GM15510 (cell line): ENCODE results near the gene FGF14.

Source experiments
- POLR2A ChIP-seq: IDR thresholded peaks from 3 replicates; pipeline ENCODE4 v1.6.1; 2011; ENCODE audit warnings: borderline replicate concordance; ENCODE audit not compliant: insufficient read length; ENCODE audit errors: extremely low read depth

Gene FGF14

DNA sequence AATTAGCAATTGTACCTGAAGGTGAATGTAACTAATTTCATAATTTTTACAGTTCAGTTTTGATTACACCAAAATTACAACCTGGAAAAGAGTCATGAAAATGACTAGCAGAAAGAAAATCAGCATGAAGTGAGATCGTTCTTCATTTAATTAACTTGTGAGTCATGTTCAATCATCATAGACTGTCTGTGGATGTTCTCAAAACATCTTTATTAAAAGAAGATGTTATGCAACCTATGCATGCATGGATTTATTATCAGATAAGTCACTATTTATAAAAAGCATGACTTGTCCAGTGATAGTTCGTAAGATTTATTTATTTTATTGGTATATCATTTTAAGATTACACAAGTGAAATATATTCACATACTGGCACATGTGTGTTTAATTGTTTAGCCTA is 703.4 kb downstream of the FGF14 start:
- TF ChIP-seq POLR2A = no peak

GRCh38 chr13:101697745-101698144 is 704.1 kb downstream of the FGF14 start:
- no peak for TF ChIP-seq POLR2A

- TF ChIP-seq POLR2A = no peak
Observed at GRCh38 chr13:101695870-101696516, 705.9 kb downstream of the FGF14 start.

DNA sequence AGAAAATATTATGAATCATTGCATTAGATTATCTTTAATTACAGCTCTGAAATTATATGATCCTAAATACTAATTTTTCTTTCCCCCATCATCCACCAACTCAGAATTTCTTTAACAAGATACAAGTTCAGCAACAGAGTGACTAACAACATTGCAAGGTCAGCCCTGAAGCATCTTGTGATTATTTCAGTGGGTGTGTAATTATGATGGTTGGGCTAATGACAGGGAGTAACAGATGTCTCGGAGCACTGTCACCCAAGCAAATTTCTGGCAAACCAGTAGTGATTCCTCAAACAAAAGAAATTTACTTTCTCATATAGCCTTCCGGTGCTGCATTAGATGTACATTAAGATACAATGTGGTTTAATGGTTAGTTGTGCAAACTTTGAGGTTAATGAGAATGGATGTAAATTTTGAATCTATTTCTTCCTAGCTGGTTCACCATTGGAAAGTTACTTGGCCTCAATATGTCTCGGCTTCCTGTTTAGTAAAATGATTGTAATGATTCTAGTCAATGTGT is 710.4 kb downstream of the FGF14 start:
- TF ChIP-seq POLR2A = no peak

DNA sequence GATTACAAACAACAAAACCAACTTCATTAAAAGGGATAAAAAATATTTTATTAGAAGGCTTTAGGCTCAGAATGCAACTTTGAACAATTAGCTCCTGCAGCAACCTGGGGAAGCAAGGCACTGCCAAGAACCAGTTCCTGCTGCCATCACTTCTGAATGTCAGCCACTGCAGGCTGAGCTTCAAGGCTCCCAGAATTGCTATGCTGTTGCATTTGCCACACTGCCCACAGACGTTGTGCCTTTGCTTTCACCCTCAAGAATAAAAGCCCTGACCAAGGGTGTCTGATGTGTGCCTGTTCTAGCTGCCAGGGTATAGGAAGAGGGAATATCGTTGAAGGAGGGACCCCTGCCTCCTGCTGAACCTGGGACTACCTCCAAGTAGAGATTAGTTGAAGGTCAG is 711.0 kb downstream of the FGF14 start:
- no peak for TF ChIP-seq POLR2A

- no peak for TF ChIP-seq POLR2A
Observed at GRCh38 chr13:101686003-101686402, 715.8 kb downstream of the FGF14 start.

- no peak for TF ChIP-seq POLR2A
Observed at GRCh38 chr13:101681834-101682233, 720.0 kb downstream of the FGF14 start.

DNA sequence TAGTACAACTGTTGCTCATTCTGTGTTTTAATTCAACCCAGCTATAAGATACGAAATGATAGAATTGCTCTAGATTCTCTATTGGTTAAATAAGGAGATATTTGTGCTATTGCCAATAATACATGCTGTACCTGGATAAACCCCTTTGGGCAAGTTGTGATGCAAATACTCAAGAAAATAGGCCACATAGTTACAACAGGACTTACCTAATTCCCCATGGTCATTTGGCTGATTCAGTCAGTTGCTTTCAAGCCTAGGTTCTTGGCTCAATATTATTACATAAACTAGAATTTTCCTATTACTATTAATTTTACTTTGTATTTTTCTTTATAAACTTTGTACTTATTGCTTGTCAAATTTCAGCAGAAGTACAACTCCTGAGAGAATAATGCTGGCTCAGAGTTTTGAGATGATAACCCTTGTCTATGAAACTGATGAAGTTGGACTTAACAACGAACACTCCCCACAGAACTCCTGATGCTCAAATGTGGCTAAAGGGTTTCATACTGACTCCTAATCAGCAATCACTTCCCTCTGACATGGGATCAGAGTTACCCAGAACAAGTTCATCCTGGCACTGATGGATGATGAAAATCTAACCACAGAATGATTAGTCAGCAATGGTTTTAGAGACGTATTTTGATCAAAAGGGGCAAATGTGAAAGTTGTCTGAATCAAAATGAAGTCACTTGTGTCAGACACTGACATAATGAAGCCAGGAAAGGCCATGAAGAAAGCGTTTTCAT is 728.3 kb downstream of the FGF14 start:
- no peak for TF ChIP-seq POLR2A

DNA sequence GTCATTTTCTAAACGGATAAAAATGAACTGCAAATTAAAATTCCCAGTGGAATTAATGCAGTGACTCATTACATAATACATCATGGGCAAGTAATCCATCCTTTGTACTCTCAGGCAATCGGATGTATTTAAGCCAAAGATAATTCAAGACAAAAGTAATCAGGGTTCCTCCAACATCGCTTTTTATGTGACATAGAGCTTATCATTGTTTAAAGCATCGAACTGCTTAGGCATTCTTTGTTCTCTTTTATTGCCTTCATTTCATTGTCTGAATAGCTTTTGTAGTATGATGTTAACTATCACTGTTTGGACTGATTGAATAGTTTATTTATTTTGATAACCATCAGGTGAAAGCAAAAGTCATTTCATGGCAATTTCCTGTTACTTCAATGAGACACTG is 740.0 kb downstream of the FGF14 start:
- TF ChIP-seq POLR2A = no peak
